Smooth muscle cell (in vitro differentiated cells): ENCODE data around the gene HID1. TPM values are rescaled to one million over a fixed set of nuclear protein-coding genes. Genes with fewer than 3 reads are reported as not detected.

ENCODE experiments used
- DNase-seq: peaks from one replicate; lab custom pipeline; 2025; ENCODE audit not compliant: unreplicated experiment; lab: John Stamatoyannopoulos, UW
- H2AFZ ChIP-seq: fragments of 200-600 bp; sonication (generic); 2 replicates; pipeline ENCODE4 v1.6.0; 2016; ENCODE audit warnings: antibody characterized with exemption, low read depth, mild to moderate bottlenecking
- H3F3A ChIP-seq: fragments of 200-600 bp; sonication (generic); 2 replicates; pipeline ENCODE4 v1.6.0; 2017; ENCODE audit warnings: antibody characterized with exemption, low read depth
- H3K27ac ChIP-seq: fragments of 200-600 bp; sonication (generic); 2 replicates; pipeline ENCODE4 v1.5.1; 2016; ENCODE audit warnings: low read depth, mild to moderate bottlenecking
- H3K27me3 ChIP-seq: fragments of 200-600 bp; sonication (generic); 2 replicates; pipeline ENCODE4 v1.6.1; 2016; ENCODE audit warnings: low read depth, mild to moderate bottlenecking
- H3K36me3 ChIP-seq: fragments of 200-600 bp; sonication (generic); 2 replicates; pipeline ENCODE4 v1.5.1; 2016; ENCODE audit warnings: low read depth
- H3K4me1 ChIP-seq: fragments of 200-600 bp; sonication (generic); 2 replicates; pipeline ENCODE4 v1.5.1; 2016; ENCODE audit warnings: low read depth
- H3K4me2 ChIP-seq: fragments of 200-600 bp; sonication (generic); 2 replicates; pipeline ENCODE4 v1.6.0; 2016; ENCODE audit warnings: mild to moderate bottlenecking
- H3K4me3 ChIP-seq: fragments of 200-600 bp; sonication (generic); 2 replicates; pipeline ENCODE4 v1.5.1; 2016; ENCODE audit warnings: mild to moderate bottlenecking
- H3K79me2 ChIP-seq: fragments of 200-600 bp; sonication (generic); 2 replicates; pipeline ENCODE4 v1.6.0; 2016; ENCODE audit warnings: low read depth, mild to moderate bottlenecking
- H3K9ac ChIP-seq: fragments of 200-600 bp; sonication (generic); 2 replicates; pipeline ENCODE4 v1.6.0; 2016; ENCODE audit warnings: low read depth
- H3K9me3 ChIP-seq: fragments of 200-600 bp; sonication (generic); replicated peaks from 2 replicates; pipeline ENCODE4 v1.5.1; 2016; ENCODE audit warnings: low read depth
- H4K20me1 ChIP-seq: fragments of 200-600 bp; sonication (generic); 2 replicates; pipeline ENCODE4 v1.6.0; 2016; ENCODE audit warnings: low read depth
- CTCF ChIP-seq: fragments of 200-600 bp; sonication (generic); IDR thresholded peaks from 2 replicates; pipeline ENCODE4 v1.5.1; 2017; ENCODE audit warnings: borderline replicate concordance, mild to moderate bottlenecking, antibody characterized with exemption; ENCODE audit not compliant: insufficient read depth, poor library complexity, severe bottlenecking
- WGBS: methylation state at CpG from one replicate; pipeline ENCODE4 v1.1.7; 2016; ENCODE audit warnings: low lambda C conversion rate; 5-methylcytosine and 5-hydroxymethylcytosine counted together
- polyA plus RNA-seq: library from polyadenylated mRNA; unstranded; fragments of >200 nt; fragmentation: Nextera tagmentation; extraction: Ambion mirVana; gene quantifications from 2 replicates; pipeline ENCODE4 v1.2.1, GENCODE V29; 2016
- total RNA-seq: library from RNA; depleted of rRNA; stranded (reverse); fragments of >200 nt; gene quantifications from 2 replicates; pipeline ENCODE4 v1.2.3, GENCODE V29; 2014

HID1 gene
- total and polyA plus RNA-seq, 2 experiments from 2014 or later, result 3.3 to 8.8 TPM

GRCh38 chr17:74950207-74950606, 22.4 kb downstream of the HID1 start:
- Histone ChIP-seq H3K9me3 (no peaks in the 10 kb centered on the region), H3K27me3 (peaks cover 7% of the 10 kb centered on the region), H3K4me2 (no peak overlapping the region), H3K4me3 (no peak overlapping the region), H3F3A (no peaks in the 10 kb centered on the region), H3K9ac (no peak overlapping the region), H3K27ac (no peak overlapping the region), H3K4me1 (no peaks in the 10 kb centered on the region), H2AFZ (no peak overlapping the region), H3K79me2 (no peaks in the 10 kb centered on the region), H4K20me1 (no peaks in the 10 kb centered on the region), H3K36me3 (no peaks in the 10 kb centered on the region)
- no peak for DNase-seq
- WGBS, result 52% methylated on average over 8 of the region's 8 CpGs
- no peak for TF ChIP-seq CTCF

- Histone ChIP-seq H3K9me3 (no peaks in the 10 kb centered on the region), H3K4me3 (no peak overlapping the region), H3K9ac (no peak overlapping the region), H3K79me2 (no peaks in the 10 kb centered on the region), H2AFZ (no peak overlapping the region), H3K27me3 (peaks cover 13% of the 10 kb centered on the region), H4K20me1 (no peaks in the 10 kb centered on the region), H3K36me3 (no peaks in the 10 kb centered on the region), H3K27ac (no peak overlapping the region), H3K4me1 (no peaks in the 10 kb centered on the region), H3K4me2 (no peak overlapping the region), H3F3A (no peaks in the 10 kb centered on the region)
- no peak for TF ChIP-seq CTCF
- 67% methylated on average over 12 of the region's 12 CpGs for WGBS
- DNase-seq, result no peak
These were observed 23.0 kb downstream of the HID1 start for GRCh38 chr17:74949455-74950115.

GRCh38 chr17:74947041-74947754, 25.4 kb downstream of the HID1 start:
- no peaks in the 10 kb centered on the region for H3K36me3 ChIP-seq
- no peak overlapping the region for H3K27ac ChIP-seq
- WGBS, result 90% methylated on average over 17 of the region's 17 CpGs
- H3F3A ChIP-seq, result no peaks in the 10 kb centered on the region
- H4K20me1 ChIP-seq, result no peaks in the 10 kb centered on the region
- DNase-seq, result no peak
- no peaks in the 10 kb centered on the region for H3K79me2 ChIP-seq
- no peaks in the 10 kb centered on the region for H3K4me1 ChIP-seq
- no peak overlapping the region for H3K9ac ChIP-seq
- H3K9me3 ChIP-seq, result no peaks in the 10 kb centered on the region
- no peak for TF ChIP-seq CTCF
- no peak overlapping the region for H2AFZ ChIP-seq
- H3K27me3 ChIP-seq, result peaks cover 20% of the 10 kb centered on the region
- no peak overlapping the region for H3K4me3 ChIP-seq
- H3K4me2 ChIP-seq, result no peak overlapping the region
